Measurements from ENCODE around the gene LPCAT1.

The LPCAT1 gene

DNA sequence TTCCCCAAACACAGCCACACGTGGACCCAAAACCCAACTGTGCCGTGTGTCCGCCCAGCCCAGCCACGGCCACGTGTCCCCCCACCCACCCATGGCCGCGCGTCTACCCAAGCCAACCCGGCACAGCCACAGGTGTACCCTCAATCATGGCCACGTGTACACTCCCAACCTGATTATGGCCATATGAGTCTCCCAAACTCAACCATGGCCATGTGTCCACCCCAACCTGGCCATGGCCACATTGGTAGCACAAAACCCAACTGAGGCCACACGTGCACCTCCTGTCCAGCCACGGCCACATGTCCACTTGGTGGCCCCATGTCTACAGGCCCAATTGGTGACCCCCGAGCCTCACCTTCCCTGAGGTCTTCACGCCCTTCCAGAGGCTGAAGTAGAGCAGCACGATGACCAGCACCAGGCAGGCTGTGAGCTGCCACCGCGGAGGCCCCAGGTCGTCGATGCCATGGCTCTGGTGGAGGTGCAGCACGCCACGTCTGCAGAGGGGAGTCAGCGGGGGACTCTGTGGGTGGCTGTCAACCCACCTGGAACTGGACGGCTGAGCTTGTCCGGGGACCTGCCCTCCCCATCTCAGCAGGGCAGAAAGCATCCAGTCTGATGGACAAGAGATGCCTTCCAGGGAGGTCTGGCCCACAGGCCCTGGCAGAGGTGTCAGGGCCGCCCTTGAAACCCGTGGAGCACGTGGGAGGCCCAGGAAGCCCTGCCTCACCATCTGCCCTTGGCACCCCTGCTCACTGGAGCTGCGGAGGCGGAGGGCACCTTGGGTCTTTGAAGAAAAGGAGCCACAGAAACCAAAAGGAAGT lies 102.0 kb downstream of the LPCAT1 start:
- no peak for DNase-seq (ENCODE audit: low read depth)

DNA sequence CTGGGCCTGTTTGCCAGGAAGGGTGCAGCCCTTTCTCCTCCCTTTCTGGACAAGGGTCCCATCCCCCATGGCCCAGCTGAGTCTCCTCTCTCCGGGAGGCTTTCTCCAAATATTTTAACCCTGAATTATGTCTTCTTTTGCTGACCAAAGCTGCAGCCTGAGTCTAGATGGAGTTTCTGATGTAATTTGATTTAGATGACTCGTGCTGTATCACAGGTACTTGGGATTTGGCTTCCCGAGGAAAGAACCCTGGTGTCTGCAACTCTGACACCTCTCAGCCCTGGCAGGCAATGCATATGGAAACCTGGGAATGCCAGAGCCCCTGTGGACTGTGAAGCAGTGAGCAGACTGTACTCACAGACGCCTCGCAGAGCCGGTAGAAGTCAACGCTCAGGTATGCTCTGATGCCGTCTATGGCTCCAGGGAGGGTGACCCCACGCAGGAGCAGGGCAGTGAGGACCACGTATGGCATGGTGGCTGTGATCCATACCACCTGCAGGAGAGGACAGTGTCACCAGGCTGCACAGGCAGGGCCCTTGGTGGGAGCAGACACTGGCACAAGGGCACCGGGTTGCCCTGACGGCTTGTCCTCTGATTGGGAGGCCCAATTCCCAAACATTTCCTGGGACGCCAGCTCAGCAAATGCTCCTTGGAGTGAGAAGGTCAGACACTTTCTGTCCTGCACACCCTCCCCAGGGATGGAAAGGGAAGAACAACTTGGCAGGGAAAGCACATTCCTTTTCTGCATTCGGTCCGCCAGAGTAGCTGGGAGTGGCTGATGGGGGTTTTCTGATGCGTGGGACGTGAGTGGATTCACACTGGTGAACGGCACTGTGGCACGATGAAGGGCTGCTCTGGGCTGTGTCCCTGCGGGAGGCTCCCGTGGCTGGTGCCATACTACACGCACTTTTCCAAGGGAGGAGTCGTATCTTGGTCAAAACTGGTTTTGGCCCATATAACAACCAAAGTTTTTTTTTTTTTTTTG lies 103.3 kb downstream of the LPCAT1 start:
- no peak for DNase-seq (ENCODE audit: low read depth)

DNA sequence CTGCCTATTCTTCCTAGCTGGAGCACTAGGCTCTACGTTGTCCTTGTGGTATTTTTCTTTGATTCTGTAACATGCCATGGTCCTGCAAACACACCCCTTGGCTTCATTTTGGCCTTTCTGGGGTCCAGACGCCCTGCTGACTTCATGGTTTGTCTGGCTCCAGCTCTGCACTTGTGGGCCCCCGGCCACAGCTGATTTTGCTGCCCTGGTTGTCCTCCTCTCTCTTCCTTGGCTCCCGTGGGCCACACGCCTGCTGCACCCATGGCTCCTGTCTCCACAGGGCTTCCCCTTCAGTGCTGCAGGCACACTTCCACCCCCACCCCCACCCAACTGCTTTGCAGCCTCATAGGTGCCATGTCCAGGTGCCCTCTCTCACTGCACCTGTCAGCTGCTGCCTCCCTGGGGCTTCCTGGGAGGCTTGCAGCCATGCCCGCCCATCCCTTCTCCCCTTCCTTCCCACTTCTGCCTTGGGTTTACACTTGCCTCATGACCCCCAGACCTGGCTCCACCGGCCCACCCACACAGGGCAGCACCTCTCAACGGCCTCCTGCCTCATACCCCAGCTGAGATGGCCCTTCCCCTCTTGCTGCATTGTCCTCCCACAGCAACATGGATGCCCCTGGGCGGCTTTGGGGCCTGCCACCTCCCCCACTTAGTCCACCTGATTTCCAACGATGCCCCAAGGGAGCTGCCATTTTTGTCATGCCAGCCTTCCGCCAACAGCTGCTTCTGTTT lies 104.1 kb downstream of the LPCAT1 start:
- DNase-seq (ENCODE audit: low read depth): no peak

DNA sequence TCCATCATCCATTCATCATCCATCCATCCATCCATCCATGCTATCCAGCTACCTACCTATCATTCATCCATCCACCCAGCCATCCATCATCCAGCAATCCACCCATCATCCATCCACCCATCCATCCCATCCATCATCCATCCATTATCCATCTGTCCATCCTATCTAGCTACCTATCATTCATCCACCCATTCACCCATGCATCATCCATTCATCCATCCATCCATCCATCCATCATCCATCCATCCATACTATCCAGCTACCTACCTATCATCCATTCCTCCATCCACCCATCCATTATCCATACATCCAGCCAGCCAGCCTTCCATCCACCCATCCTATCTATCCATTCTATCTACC lies 104.9 kb downstream of the LPCAT1 start:
- DNase-seq (ENCODE audit: low read depth): no peak

DNA sequence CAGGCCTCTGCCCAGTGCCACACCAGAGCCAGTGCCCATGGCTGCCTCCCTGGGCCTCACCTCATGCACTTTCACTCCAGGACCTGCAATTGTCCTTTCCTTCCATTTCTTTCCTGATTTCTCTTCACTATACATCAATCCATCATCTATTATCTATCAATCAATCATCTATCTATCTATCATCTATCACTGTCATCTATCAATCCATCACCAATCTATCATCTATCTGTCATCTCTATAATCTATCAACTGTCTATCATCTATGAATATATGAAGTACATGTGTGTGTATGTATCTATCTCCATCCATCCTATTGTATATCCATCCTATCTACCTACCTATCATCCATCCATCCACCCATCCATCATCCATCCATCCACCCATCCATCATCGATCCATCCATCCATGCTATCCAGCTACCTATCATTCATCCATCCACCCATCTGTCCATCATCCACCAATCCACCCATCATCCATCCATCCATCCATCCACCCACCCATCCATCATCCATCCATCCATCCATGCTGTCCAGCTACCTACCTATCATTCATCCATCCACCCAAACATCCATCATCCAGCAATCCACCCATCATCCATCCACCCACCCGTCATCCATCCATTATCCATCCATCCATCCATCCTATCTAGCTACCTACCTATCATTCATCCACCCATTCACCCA lies 105.4 kb downstream of the LPCAT1 start:
- DNase-seq (ENCODE audit: low read depth): no peak

DNA sequence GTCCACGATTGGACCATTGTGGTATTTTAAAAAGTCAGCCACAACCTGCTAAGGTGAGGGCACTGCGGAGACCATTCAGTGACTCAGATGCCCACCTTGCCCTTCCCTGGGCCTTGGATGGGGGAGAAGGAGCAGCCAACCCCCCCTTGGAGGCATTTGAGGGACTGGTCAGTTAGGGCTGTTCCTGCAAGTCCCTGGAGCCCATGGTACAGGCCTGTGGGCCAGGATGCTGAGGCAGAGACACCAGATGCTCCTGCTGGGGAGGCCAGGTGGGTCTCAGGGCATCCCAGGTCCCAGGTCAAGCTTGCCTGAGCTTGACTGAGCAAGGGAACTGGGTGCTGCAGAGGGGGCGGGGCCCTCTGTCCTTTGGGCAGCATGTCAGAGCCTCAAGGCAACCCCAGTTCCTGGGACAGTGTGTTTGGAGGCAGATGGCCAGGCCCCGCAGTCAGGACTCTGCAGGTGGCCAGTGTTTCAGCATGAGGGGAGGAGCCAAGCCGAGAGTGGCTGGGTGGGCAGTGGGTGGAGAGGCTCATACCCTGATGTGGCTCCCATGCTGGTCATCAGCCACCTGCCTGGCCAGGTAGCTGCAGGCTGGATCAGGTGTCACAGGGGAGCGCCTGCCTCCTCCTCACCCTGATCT lies 106.1 kb downstream of the LPCAT1 start:
- no peak for DNase-seq (ENCODE audit: low read depth)

DNA sequence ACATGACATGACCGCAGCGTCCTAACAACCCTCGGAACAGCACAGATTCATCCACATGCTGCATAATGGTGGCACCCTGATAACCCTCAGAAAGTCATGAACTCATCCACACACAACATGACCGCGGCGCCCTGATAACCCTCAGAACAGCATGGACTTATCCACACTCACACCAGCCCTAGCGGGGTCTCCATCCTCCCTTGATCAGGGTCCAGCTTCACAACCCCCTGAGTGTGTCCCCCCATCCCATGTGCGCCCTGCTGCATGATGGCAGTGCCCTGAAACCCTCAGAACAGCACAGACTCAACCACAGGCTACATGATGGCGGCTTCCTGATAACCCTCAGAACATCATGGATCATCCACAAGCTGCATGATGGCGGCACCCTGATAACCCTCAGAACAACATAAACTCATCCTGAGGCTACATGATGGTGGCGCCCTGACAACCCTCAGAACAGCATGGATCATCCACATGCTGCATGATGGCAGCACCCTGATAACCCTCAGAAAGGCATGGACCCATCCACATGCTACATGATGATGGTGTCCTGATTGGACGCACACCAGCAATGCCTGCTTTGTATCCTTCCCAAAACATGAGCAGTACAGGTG lies 106.8 kb downstream of the LPCAT1 start:
- DNase-seq (ENCODE audit: low read depth): no peak

DNA sequence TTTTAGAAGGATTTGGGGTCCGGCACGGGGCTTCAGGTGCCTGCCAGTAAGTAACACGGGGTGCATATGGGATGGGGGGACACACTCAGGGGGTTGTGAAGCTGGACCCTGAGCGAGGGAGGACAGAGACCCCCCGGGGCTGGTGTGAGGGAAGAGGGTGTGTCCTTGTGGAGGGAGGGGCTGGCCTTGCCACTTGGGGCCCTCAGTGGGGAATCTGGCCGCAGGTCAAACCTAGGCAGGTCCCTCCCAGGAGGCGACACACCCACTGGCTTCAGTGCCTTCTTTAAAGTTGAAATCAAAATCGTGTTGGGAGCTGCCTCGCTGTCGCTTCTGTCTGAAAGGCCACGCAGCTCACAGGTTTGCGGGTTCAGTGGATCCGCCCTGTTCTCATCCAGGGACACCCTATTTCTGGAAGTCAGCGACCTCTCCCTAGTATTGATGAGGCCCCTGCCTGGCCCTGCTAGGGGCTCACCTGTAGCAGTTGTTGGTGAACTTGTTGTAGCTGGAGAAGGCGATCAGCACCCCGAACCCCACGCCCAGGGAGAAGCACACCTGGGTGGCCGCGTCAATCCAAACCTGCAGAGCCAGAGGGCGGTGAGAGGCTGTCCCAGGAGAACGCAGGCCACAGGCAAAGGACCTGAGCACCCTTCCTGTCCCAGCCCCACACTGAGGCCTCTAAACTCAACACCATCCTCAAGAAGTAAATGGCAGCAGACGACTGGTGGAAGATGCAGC lies 108.0 kb downstream of the LPCAT1 start:
- DNase-seq (ENCODE audit: low read depth): no peak

DNA sequence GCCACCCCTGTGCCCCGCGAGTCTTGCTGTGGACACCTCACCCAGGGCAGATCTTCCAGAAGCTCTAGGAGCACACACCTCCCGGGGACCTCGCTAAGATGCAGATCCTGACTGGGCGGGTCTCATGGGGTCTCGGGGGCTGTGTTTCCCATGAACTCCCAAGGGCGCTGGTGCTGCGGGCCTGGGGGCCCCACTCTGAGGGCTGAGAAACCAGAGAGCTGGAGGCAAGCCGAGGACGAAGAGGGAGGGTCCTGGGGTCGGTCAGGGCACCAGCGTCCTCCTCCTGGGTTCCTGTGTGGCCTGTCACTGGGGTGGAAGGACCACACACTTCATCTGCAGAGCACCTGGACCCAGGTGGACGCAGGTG lies 108.7 kb downstream of the LPCAT1 start:
- DNase-seq (ENCODE audit: low read depth): no peak

DNA sequence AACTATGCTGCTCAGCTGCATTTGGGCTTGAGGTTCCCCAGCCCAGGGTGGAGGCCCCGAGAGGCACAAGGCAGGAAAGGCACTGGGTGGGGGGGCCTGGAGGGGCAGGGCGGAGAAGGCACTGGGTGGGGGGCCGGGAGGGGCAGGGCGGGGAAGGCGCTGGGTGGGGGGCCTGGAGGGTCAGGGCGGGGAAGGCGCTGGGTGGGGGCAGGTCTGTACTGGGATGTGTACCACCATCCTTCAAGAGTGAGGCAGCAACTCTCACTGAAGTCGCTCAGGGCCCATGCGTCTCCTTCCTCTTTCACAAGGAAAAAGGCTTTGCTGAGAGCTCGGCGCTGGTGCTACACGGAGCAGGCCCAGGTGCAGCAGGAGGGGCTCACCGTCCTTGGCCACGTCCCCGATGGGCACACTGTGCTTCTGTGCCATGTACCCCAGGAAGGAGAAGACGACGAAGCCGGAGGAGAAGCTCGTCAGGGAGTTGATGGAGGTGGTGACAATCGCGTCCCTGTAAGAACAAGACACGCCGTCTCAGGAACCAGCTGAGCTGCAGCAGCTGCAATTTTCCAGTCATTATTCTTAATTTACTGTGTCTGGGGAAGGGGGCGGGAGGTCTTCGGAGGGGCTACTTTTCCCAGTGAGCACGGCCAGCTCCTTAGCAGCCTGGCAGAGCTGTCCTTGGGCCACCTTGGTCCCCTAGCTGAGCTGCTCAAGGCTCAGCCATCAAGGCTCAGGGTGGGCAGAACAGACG lies 109.3 kb downstream of the LPCAT1 start:
- DNase-seq (ENCODE audit: low read depth): no peak

DNA sequence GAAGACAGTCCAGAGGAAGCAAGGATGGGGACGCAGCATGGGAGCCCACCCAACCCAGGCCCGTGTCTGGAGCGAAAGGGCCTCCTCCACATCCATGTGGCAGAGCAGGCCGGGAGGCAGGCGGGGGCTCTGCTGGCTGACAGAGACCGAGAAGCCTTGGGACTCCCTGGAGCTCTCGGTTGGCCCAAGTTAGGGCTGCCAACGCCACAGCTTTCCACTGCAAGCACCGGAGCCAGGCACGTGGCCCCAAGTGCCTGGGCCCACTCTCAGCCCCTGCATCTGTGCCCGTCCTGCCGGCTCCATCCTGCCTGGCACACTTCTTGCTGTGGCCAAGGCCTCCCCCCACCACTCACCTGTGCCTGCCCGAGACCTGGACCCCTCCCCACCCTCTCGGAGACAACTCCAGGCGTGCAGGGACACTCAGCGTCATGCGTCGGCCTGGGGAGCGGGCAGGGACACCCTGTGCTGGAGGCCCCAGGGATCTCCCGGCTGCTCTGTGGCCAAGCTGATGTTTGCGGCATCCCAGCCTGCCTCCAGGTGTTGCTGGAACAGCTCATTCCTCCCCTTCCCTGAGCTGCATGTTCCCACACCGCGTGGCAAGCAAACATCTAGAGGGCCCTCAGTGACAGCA lies 110.0 kb downstream of the LPCAT1 start:
- no peak for DNase-seq (ENCODE audit: low read depth)

DNA sequence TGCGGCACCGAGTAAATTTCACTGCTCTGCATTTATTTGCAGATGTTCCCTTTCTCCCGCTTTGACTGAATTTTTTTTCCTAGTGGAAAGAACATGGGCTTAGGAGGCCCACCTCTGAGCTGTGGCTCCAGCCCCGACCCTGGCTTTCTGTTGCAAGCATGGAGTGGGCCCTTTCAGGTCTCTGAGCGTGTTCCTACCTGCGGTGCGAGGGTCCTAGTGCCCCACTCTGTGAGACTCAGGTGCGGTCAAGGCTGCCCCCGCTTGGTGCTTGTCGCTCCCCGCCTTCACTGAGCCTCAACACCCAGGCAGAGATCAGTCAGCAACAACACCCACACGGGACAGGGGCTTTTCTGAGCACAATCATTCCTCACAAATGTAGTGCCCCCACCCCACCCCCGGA lies 110.5 kb downstream of the LPCAT1 start:
- DNase-seq (ENCODE audit: low read depth): no peak

DNA sequence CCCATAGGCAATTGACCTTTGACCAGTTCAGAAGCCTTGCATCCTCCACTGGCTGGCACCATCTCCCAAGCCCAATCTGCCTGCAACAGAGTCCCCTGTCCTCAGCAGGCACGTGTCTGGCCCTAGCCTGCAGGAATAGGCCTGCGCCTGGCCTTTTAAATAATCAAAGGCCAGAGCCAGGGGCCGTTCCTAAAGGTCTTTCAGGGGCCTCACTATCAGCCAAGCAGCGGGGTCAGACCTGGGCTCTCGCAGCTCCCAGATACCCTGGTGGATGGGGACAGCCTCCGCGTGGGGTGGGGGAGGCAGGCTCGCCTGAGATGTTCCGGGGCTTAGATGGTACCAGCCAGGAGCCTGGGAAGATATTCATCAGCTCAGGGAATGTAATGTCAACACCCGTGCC lies 111.1 kb downstream of the LPCAT1 start:
- no peak for DNase-seq (ENCODE audit: low read depth)

DNA sequence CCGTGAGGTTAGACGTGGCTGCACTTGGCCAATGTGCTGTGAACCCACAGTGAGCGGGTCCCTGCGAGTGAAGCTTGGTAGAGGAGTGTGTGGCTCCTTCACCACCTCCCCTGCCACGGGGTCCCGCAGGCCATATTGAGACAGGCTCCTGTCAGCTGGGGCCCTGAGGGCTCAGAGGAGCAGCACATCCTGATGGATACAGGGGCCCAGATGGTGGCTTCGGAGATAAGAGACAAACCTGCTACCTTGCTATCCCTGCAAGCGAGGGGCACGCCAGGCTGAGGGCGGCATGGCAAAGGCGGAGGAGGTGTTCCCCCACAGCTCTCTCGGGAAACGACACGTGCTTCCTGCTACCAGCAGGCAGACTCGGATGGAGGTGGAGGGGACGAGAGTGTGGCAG lies 111.6 kb downstream of the LPCAT1 start:
- DNase-seq (ENCODE audit: low read depth): no peak

Measured in stimulated activated CD8-positive, alpha-beta memory T cell treated with anti-CD3 and anti-CD28 coated beads, Interleukin-15, amount 100 ng/mL, for 24 hours (primary cell).